A673 (cell line): ENCODE measurements around the gene PLA2G12A. TPM values are rescaled to one million over a fixed set of nuclear protein-coding genes. Genes with fewer than 3 reads are reported as not detected.

Source experiments
- BruUV-seq: library from RNA; stranded (reverse); fragments of 400-500 nt; replicated peaks from 2 replicates; lab custom pipeline; 2021; lab: Mats Ljungman, UMichigan
- CTCF ChIA-PET: fragments of 300-600 bp; sonication (Branson Sonifier 250); formaldehyde crosslinking; loops from one replicate; lab custom pipeline; 2022; ENCODE audit warnings: antibody characterized with exemption; lab: Charles Lee
- POLR2A ChIA-PET: fragments of 300-600 bp; sonication (Branson Sonifier 250); formaldehyde crosslinking; loops from one replicate; lab custom pipeline; 2022; ENCODE audit warnings: antibody characterized with exemption; ENCODE audit not compliant: low non-redundant PET; lab: Charles Lee
- DNase-seq: peaks from one replicate; pipeline ENCODE4 v3.0.0-alpha.2; 2015; ENCODE audit warnings: low spot score
- H3K27ac ChIP-seq: fragments of 200-600 bp; sonication (generic); 2 replicates; pipeline ENCODE4 v1.5.1; 2016; ENCODE audit warnings: mixed run types, low read depth, mild to moderate bottlenecking, mixed read lengths, antibody characterized with exemption, low read length; ENCODE audit not compliant: poor library complexity, severe bottlenecking
- H3K27me3 ChIP-seq: fragments of 200-600 bp; sonication (generic); replicated peaks from 2 replicates; pipeline ENCODE4 v1.6.1; 2017; ENCODE audit warnings: mixed run types, low read depth, mild to moderate bottlenecking, mixed read lengths, antibody characterized with exemption, low read length; ENCODE audit not compliant: insufficient read depth, poor library complexity
- H3K36me3 ChIP-seq: fragments of 200-600 bp; sonication (generic); 2 replicates; pipeline ENCODE4 v1.6.1; 2016; ENCODE audit warnings: mixed run types, mild to moderate bottlenecking, mixed read lengths, antibody characterized with exemption, low read length; ENCODE audit not compliant: insufficient read depth, poor library complexity, severe bottlenecking
- H3K4me1 ChIP-seq: fragments of 200-600 bp; sonication (generic); 2 replicates; pipeline ENCODE4 v1.6.1; 2017; ENCODE audit warnings: mixed run types, mild to moderate bottlenecking, mixed read lengths, antibody characterized with exemption, low read length; ENCODE audit not compliant: insufficient read depth, poor library complexity, severe bottlenecking
- H3K4me3 ChIP-seq: fragments of 200-600 bp; sonication (generic); 2 replicates; pipeline ENCODE4 v1.5.1; 2016; ENCODE audit warnings: low read depth, mixed run types, mild to moderate bottlenecking, mixed read lengths, low read length; ENCODE audit not compliant: poor library complexity, severe bottlenecking
- H3K9me3 ChIP-seq: fragments of 200-600 bp; sonication (generic); 2 replicates; pipeline ENCODE4 v1.6.1; 2016; ENCODE audit warnings: mixed run types, low read depth, mild to moderate bottlenecking, mixed read lengths, antibody characterized with exemption, low read length; ENCODE audit not compliant: poor library complexity, severe bottlenecking
- EZH2 ChIP-seq: fragments of 200-600 bp; sonication (generic); IDR thresholded peaks from 2 replicates; pipeline ENCODE4 v1.6.1; 2017; ENCODE audit warnings: borderline replicate concordance, low read depth, mild to moderate bottlenecking, mixed read lengths, antibody characterized with exemption, low read length; ENCODE audit not compliant: poor library complexity, severe bottlenecking
- intact Hi-C: fragments of 100-400 bp; cut with micrococcal nuclease; formaldehyde crosslinking; loops from one replicate; pipeline ENCODE4 v1.10.0; 2022; ENCODE audit not compliant: unreplicated experiment
- total RNA-seq: library from RNA; stranded (reverse); gene quantifications from 2 replicates; pipeline ENCODE4 v1.2.3, GENCODE V29; 2021
- TF ChIP-seq, protein P1 (sequence below): fragments of 300-800, 200-600 bp; sonication (generic); conservative IDR thresholded peaks from 2 replicates; pipeline ENCODE4 v1.5.1; 2017; ENCODE audit warnings: low read depth, mild to moderate bottlenecking, antibody characterized with exemption, low read length, moderate library complexity, mixed read lengths

The PLA2G12A gene
- total RNA-seq, 1 experiment from 2014 or later, result 34.5 TPM

DNA sequence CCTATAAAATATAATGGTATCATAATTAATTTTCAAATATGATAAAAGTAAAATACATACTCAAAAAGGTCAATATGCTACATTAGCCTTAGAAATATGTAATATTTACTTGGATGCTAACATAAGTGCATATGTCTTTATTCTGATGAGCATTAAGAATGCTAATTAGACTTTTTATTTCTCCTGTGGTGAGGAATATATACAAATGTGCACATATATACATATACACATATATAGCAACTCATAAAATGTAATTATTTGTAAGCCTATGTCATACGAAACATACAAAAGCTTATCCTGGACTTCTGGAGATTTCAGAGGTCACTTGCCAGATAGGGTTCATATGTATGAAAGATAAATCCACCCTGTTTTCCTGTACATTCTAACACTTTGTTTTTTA, 11.1 kb downstream of the PLA2G12A start:
- ChIA-PET POLR2A (no interaction called here), CTCF (no interaction called here)
- no TSS peak for BruUV-seq

DNA sequence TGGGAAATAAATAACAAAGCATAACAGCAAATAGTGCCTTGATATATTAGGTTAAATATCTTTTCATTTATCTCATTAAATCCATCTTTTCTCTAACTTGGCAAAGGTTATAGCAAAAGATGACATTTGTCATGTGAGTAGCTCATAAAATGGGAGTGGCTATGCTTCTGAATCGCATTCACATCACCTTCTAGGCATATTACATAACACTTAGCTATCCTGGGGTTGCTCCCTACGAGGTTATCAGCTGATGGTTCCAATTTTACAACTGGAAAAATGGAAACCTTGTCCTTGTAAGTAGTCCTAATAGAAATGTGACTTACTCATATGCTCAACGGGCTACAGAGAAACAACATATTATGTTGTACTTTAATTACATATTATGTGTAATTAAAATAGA, 16.4 kb downstream of the PLA2G12A start:
- no peak for TF ChIP-seq EZH2
- TF ChIP-seq, protein P1, sequence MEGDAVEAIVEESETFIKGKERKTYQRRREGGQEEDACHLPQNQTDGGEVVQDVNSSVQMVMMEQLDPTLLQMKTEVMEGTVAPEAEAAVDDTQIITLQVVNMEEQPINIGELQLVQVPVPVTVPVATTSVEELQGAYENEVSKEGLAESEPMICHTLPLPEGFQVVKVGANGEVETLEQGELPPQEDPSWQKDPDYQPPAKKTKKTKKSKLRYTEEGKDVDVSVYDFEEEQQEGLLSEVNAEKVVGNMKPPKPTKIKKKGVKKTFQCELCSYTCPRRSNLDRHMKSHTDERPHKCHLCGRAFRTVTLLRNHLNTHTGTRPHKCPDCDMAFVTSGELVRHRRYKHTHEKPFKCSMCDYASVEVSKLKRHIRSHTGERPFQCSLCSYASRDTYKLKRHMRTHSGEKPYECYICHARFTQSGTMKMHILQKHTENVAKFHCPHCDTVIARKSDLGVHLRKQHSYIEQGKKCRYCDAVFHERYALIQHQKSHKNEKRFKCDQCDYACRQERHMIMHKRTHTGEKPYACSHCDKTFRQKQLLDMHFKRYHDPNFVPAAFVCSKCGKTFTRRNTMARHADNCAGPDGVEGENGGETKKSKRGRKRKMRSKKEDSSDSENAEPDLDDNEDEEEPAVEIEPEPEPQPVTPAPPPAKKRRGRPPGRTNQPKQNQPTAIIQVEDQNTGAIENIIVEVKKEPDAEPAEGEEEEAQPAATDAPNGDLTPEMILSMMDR, result no peak
- Histone ChIP-seq H3K9me3 (no peaks in the 10 kb centered on the region), H3K36me3 (peaks cover 10% of the 10 kb centered on the region), H3K4me1 (no peaks in the 10 kb centered on the region), H3K27me3 (no peaks in the 10 kb centered on the region), H3K4me3 (no peak overlapping the region), H3K27ac (no peak overlapping the region)
- POLR2A ChIA-PET, result no interaction called here
- no peak for DNase-seq
- no TSS peak for BruUV-seq
- CTCF ChIA-PET, result no interaction called here
- intact Hi-C loops, result no loop called here

More for the DNA sequence above, 11.1 kb downstream of the PLA2G12A start:
- no peaks in the 10 kb centered on the region for H3K9me3 ChIP-seq
- no peaks in the 10 kb centered on the region for H3K27me3 ChIP-seq
- intact Hi-C loops, result no loop called here
- no peak overlapping the region for H3K4me3 ChIP-seq
- TF ChIP-seq, protein P1, result no peak
- no peak for TF ChIP-seq EZH2
- peaks cover 3% of the 10 kb centered on the region for H3K36me3 ChIP-seq
- DNase-seq, result no peak
- no peak overlapping the region for H3K27ac ChIP-seq
- H3K4me1 ChIP-seq, result no peaks in the 10 kb centered on the region

DNA sequence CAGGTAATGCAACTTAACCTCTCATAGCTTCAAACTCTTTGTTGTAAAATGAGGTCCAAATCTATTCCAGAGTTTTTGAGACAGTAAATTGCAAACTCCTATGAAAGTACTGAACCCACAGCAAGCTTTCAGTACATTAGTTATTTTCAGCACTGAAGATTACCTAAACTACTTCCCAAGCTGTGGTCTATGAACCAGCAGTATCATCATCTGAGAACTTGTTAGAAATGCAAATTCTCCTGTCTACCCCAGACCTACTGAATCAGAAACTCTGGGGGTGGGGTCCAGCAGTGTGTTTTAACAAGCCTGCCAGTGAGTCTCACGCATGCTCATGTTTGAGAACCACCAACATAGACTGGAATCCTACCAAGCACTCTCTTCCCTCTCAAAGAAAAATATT, 20.9 kb downstream of the PLA2G12A start:
- TF ChIP-seq, protein P1, result no peak
- TF ChIP-seq EZH2, result no peak
- intact Hi-C loops, result loop anchor here (10.0 kb wide), 1 partner anchor 266 kb away; no protein-coding TSS in a partner anchor
- Histone ChIP-seq H3K9me3 (no peaks in the 10 kb centered on the region), H3K4me1 (peaks cover 8% of the 10 kb centered on the region), H3K4me3 (no peak overlapping the region), H3K27me3 (no peaks in the 10 kb centered on the region), H3K36me3 (peaks cover 8% of the 10 kb centered on the region), H3K27ac (no peak overlapping the region)
- CTCF ChIA-PET, result no interaction called here
- BruUV-seq, result no TSS peak
- POLR2A ChIA-PET, result no interaction called here
- DNase-seq, result no peak
